ENCODE results near the gene DGUOK.

DNA sequence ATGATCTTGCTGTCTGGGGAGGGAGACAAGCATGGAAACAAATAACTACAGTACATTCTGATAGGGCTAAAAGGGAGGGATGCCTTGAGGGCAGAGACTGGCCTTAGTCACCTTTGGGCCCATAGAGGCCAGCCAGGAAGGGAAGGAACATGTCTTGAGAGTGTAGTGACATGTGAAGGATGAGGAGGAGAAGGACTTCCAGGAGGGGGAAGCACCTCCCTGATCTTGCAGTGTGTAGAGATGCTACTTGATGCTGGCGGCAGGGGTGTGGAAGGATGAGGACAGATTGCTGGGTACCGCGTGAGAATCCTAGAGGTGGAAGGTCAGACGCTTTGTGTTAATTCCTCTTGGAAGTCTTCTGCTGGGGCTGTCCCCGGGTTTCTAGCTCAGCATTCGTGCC is 71.1 kb downstream of the DGUOK start:
- TF ChIP-seq, protein P1, sequence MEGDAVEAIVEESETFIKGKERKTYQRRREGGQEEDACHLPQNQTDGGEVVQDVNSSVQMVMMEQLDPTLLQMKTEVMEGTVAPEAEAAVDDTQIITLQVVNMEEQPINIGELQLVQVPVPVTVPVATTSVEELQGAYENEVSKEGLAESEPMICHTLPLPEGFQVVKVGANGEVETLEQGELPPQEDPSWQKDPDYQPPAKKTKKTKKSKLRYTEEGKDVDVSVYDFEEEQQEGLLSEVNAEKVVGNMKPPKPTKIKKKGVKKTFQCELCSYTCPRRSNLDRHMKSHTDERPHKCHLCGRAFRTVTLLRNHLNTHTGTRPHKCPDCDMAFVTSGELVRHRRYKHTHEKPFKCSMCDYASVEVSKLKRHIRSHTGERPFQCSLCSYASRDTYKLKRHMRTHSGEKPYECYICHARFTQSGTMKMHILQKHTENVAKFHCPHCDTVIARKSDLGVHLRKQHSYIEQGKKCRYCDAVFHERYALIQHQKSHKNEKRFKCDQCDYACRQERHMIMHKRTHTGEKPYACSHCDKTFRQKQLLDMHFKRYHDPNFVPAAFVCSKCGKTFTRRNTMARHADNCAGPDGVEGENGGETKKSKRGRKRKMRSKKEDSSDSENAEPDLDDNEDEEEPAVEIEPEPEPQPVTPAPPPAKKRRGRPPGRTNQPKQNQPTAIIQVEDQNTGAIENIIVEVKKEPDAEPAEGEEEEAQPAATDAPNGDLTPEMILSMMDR (conservative IDR thresholded peaks at IDR 0.05) = no peak
- TF ChIP-seq EZH2 (IDR thresholded peaks at IDR 0.05; ENCODE audit: low read depth) = no peak

All from PC-9 (cell line).